HepG2 (cell line): ENCODE measurements around the gene RCCD1. TPM values are rescaled to one million over a fixed set of nuclear protein-coding genes. Genes with fewer than 3 reads are reported as not detected.

Experiments
- CENPT ChIP-seq: sonication (generic); formaldehyde crosslinking; IDR thresholded peaks from 2 replicates; pipeline ENCODE4 v1.8.0; 2022; ENCODE audit warnings: low read depth, mild to moderate bottlenecking, moderate library complexity, missing genetic modification reagents
- E2F5 ChIP-seq: sonication (generic); formaldehyde crosslinking; conservative IDR thresholded peaks from 2 replicates; pipeline ENCODE4 v1.4.0; 2020; ENCODE audit warnings: missing genetic modification reagents
- GFI1 ChIP-seq: sonication (generic); formaldehyde crosslinking; IDR thresholded peaks from 2 replicates; pipeline ENCODE4 v1.5.0; 2020; ENCODE audit warnings: missing genetic modification reagents, mild to moderate bottlenecking, borderline replicate concordance
- MAFG ChIP-seq: sonication (generic); formaldehyde crosslinking; IDR thresholded peaks from 2 replicates; pipeline ENCODE4 v1.5.1; 2020; ENCODE audit warnings: mild to moderate bottlenecking, missing genetic modification reagents
- MEIS2 ChIP-seq: sonication (generic); formaldehyde crosslinking; IDR thresholded peaks from 2 replicates; pipeline ENCODE4 v1.9.0; 2021; ENCODE audit warnings: mild to moderate bottlenecking, missing genetic modification reagents
- MTF1 ChIP-seq: sonication (generic); formaldehyde crosslinking; IDR thresholded peaks from 2 replicates; pipeline ENCODE4 v1.5.0; 2020; ENCODE audit warnings: missing genetic modification reagents
- NONO ChIP-seq, 2 experiments: fragments of 450-650 bp in 1 of 2; sonication (generic) in 1 of 2; formaldehyde crosslinking in 1 of 2; IDR thresholded peaks in 1 of 2; conservative IDR thresholded peaks in 1 of 2; 2 replicates each; pipeline versions ENCODE4 v1.6.1 to v1.8.0; 2017 to 2022; ENCODE audit warnings: mild to moderate bottlenecking in 1 of 2, missing genetic modification reagents in 1 of 2, moderate library complexity in 1 of 2
- POLR2G ChIP-seq: fragments of 200-400 bp; formaldehyde crosslinking; IDR thresholded peaks from 2 replicates; pipeline ENCODE4 v1.6.1; 2018; ENCODE audit warnings: mild to moderate bottlenecking, low read depth, low read length, moderate library complexity
- PRDM15 ChIP-seq: sonication (generic); formaldehyde crosslinking; IDR thresholded peaks from 2 replicates; pipeline ENCODE4 v1.4.0; 2020; ENCODE audit warnings: missing genetic modification reagents
- RXRB ChIP-seq: IDR thresholded peaks from 2 replicates; pipeline ENCODE4 v1.6.1; 2016; ENCODE audit warnings: borderline replicate concordance, missing genetic modification reagents, missing compliant biosample characterization
- SALL2 ChIP-seq: sonication (generic); formaldehyde crosslinking; IDR thresholded peaks from 2 replicates; pipeline ENCODE4 v1.8.1; 2023; ENCODE audit warnings: mild to moderate bottlenecking, missing genetic modification reagents, inconsistent platforms
- SAP130 ChIP-seq: IDR thresholded peaks from 2 replicates; pipeline ENCODE4 v1.6.1; 2016; ENCODE audit warnings: low read depth
- TCF7 ChIP-seq: sonication (generic); IDR thresholded peaks from 2 replicates; pipeline ENCODE4 v1.6.1; 2016; ENCODE audit warnings: antibody characterized with exemption, low read depth
- TFE3 ChIP-seq: IDR thresholded peaks from 2 replicates; pipeline ENCODE4 v1.6.1; 2016
- ZGPAT ChIP-seq: IDR thresholded peaks from 2 replicates; pipeline ENCODE4 v1.6.1; 2016; ENCODE audit warnings: mild to moderate bottlenecking
- ZNF496 ChIP-seq: sonication (generic); formaldehyde crosslinking; IDR thresholded peaks from 2 replicates; pipeline ENCODE4 v1.8.1; 2023; ENCODE audit warnings: mild to moderate bottlenecking, moderate library complexity, missing genetic modification reagents; ENCODE audit not compliant: insufficient replicate concordance
- ZNF644 ChIP-seq: IDR thresholded peaks from 2 replicates; pipeline ENCODE4 v1.6.1; 2016; ENCODE audit warnings: low read depth
- ZNF772 ChIP-seq: sonication (generic); formaldehyde crosslinking; IDR thresholded peaks from 2 replicates; pipeline ENCODE4 v1.5.0; 2020; ENCODE audit warnings: mild to moderate bottlenecking, missing genetic modification reagents
- polyA plus RNA-seq, 8 experiments: library from polyadenylated mRNA; depleted of rRNA in 3 of 8; stranded (reverse) in 7 of 8; unstranded in 1 of 8; fragments of >200 nt; fragmentation: Illumina TruSeq in 4 of 8; extraction: Trizol in 4 of 8; gene quantifications; 2 replicates each; pipeline versions ENCODE4 v1.2.1 to v1.2.3, GENCODE V29; 2011 to 2016; ENCODE audit warnings: low read depth in 4 of 8, missing spikeins in 1 of 8, mixed read lengths in 1 of 8; ENCODE audit not compliant: insufficient read depth in 1 of 8
- total RNA-seq, 5 experiments: library from RNA; depleted of rRNA; stranded (reverse); fragments of >200 nt; fragmentation: Illumina TruSeq; extraction: Trizol; gene quantifications; 2 replicates each; pipeline ENCODE4 v1.2.3, GENCODE V29; 2016; ENCODE audit warnings: low read depth in 1 of 5

Gene RCCD1
- total and polyA plus RNA-seq, 2 of the 13 experiments (the other 11 are each of a cell fraction or from before 2014, with no cell fraction given), result 14.1 to 15.1 TPM

GRCh38 chr15:90954712-90955623, at the start of gene RCCD1 (continued):
- TF ChIP-seq PRDM15 (CRISPR knock-in tag), result peak; percentile 50
- no peak for TF ChIP-seq ZNF496
- peak; percentile 88 for TF ChIP-seq POLR2G
- TF ChIP-seq CENPT (CRISPR knock-in tag), result no peak
- no peak for TF ChIP-seq NONO (IDR thresholded peaks at IDR 0.05)
- TF ChIP-seq NONO (CRISPR knock-in tag; conservative IDR thresholded peaks at IDR 0.05), result peak; percentile 80; the same call in 1 of the 2 replicates
- TF ChIP-seq MEIS2 (CRISPR knock-in tag), result peak; percentile 58
- TF ChIP-seq RXRB (CRISPR knock-in tag), result peak; percentile 36; the same call in 1 of the 2 replicates
- TF ChIP-seq TFE3, result peak; percentile 73
- peak; percentile 81; the same call in 1 of the 2 replicates for TF ChIP-seq MTF1 (CRISPR knock-in tag)
- peak; percentile 72 for TF ChIP-seq GFI1
- peak; percentile 80 for TF ChIP-seq SALL2 (CRISPR knock-in tag)
- peak; percentile 63; the same call in 1 of the 2 replicates for TF ChIP-seq ZNF772 (CRISPR knock-in tag)
- TF ChIP-seq ZGPAT (CRISPR knock-in tag), result peak; percentile 86
- TF ChIP-seq MAFG (CRISPR knock-in tag), result no peak
- no peak for TF ChIP-seq ZNF644 (CRISPR knock-in tag)
- TF ChIP-seq TCF7, result no peak
- TF ChIP-seq E2F5 (CRISPR knock-in tag), result peak; percentile 97
- peak; percentile 93 for TF ChIP-seq SAP130
